ENCODE data around the gene MVB12B. TPM values are rescaled to one million over a fixed set of nuclear protein-coding genes. Genes with fewer than 3 reads are reported as not detected.

Gene MVB12B
- total and polyA plus RNA-seq, 2 of the 8 experiments (the other 6 are each of a cell fraction or from before 2014, with no cell fraction given) = 2.6 to 5.0 TPM

DNA sequence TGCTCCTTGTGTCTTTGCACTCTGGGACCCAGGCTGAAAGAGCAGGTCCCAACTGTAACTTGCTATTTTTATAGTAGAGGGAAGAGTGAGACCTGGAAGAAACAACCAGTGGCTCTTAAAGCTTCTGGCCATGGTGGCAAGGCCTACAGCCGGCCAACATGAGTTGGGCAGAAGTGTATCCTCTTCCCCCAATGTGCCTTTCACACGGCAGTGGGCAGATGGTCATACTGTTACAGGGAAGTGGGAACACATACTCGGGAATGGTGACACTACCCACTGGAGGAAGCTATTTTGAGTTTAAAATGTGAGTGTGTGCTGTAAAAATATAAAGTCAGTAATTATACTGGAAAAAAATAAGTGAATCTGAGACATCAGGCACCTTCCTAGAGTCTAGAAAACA, 116.0 kb downstream of the MVB12B start:
- H2BK12ac ChIP-seq (ENCODE audit: low read depth, low read length) = no peak overlapping the region
- no peak overlapping the region for H4K5ac ChIP-seq (ENCODE audit: insufficient read length, low read depth, low read length)
- no peak overlapping the region for H4K91ac ChIP-seq (replicated peaks; ENCODE audit: insufficient read length, low read length)
- no peak for DNase-seq (ENCODE audit: low read depth in 1 of 2, low spot score in 2 of 2)
- H3K4ac ChIP-seq (replicated peaks; ENCODE audit: insufficient read length, low read depth, low read length) = no peak overlapping the region
- H2BK120ac ChIP-seq (replicated peaks; ENCODE audit: low read depth, low read length) = no peak overlapping the region
- H2BK5ac ChIP-seq (ENCODE audit: low read depth, low read length) = no peak overlapping the region
- H3K18ac ChIP-seq (ENCODE audit: extremely low read depth, low read length) = no peak overlapping the region
- no peaks in the 10 kb centered on the region for H3K79me1 ChIP-seq (ENCODE audit: low read depth, low read length)
- H3K27ac ChIP-seq (ENCODE audit: low read depth, low read length) = no peak overlapping the region
- ChIA-PET POLR2A (ENCODE audit: partially characterized antibody) (interaction anchor here (1.2 kb wide), 1 partner anchor 100 kb away, joined by 3 read pairs; no protein-coding TSS in a partner anchor), CTCF (ENCODE audit: partially characterized antibody) (interaction anchor here (1.0 to 2.3 kb wide), 6 partner anchors 10 to 121 kb away, joined by 3 to 11 read pairs (median 5); no protein-coding TSS in a partner anchor)
- H3K4me2 ChIP-seq (ENCODE audit: insufficient read depth in 1 of 2, low read depth in 2 of 2, low read length in 2 of 2) = no peak overlapping the region
- TF ChIP-seq, protein P1, sequence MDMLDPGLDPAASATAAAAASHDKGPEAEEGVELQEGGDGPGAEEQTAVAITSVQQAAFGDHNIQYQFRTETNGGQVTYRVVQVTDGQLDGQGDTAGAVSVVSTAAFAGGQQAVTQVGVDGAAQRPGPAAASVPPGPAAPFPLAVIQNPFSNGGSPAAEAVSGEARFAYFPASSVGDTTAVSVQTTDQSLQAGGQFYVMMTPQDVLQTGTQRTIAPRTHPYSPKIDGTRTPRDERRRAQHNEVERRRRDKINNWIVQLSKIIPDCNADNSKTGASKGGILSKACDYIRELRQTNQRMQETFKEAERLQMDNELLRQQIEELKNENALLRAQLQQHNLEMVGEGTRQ (IDR thresholded peaks at IDR 0.05; ENCODE audit: low read length) = no peak
- TF ChIP-seq TBP (IDR thresholded peaks at IDR 0.05; ENCODE audit: low read depth, low read length) (no peak), CHD2 (IDR thresholded peaks at IDR 0.05; ENCODE audit: low read length) (no peak), RBBP5 (IDR thresholded peaks at IDR 0.05; ENCODE audit: borderline replicate concordance, low read depth, low read length) (no peak), EP300 (IDR thresholded peaks at IDR 0.05; ENCODE audit: borderline replicate concordance in 1 of 2, low read depth in 2 of 2, low read length in 2 of 2) (no peak), CREB1 (IDR thresholded peaks at IDR 0.05) (no peak), EGR1 (IDR thresholded peaks at IDR 0.05; ENCODE audit: borderline replicate concordance, low read depth, low read length) (no peak), SAP30 (IDR thresholded peaks at IDR 0.05; ENCODE audit: insufficient read depth, insufficient replicate concordance, low read length) (no peak), YY1 (IDR thresholded peaks at IDR 0.05; ENCODE audit: low read depth, low read length) (no peak)
- TF ChIP-seq, protein P2, sequence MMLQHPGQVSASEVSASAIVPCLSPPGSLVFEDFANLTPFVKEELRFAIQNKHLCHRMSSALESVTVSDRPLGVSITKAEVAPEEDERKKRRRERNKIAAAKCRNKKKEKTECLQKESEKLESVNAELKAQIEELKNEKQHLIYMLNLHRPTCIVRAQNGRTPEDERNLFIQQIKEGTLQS (IDR thresholded peaks at IDR 0.05; ENCODE audit: insufficient read depth, low read depth, low read length) = no peak
- H4K8ac ChIP-seq (ENCODE audit: extremely low read depth, insufficient read depth, low read length) = no peak overlapping the region
- no peaks in the 10 kb centered on the region for H4K20me1 ChIP-seq (replicated peaks in 1 of 2; ENCODE audit: control insufficient read depth in 1 of 2, insufficient read depth in 2 of 2, low read length in 2 of 2)
- no peaks in the 10 kb centered on the region for H3K23me2 ChIP-seq (ENCODE audit: low read depth, low read length)
- no peak overlapping the region for H3K56ac ChIP-seq (replicated peaks; ENCODE audit: insufficient read length, low read depth, low read length)
- no peak overlapping the region for H2AFZ ChIP-seq (ENCODE audit: low read length)
- no peaks in the 10 kb centered on the region for H3K9me3 ChIP-seq (ENCODE audit: insufficient read depth in 2 of 2, low read depth in 1 of 2, low read length in 1 of 2)
- H2AK5ac ChIP-seq (ENCODE audit: low read depth, low read length) = no peak overlapping the region
- no peaks in the 10 kb centered on the region for H3K79me2 ChIP-seq (ENCODE audit: control insufficient read depth in 1 of 2, insufficient read depth in 2 of 2, low read length in 2 of 2)
- no peak overlapping the region for H3K23ac ChIP-seq (ENCODE audit: insufficient read length)
- H2BK20ac ChIP-seq (ENCODE audit: low read length) = no peak overlapping the region
- H3K4me3 ChIP-seq (ENCODE audit: extremely low read depth in 1 of 4, insufficient read depth in 2 of 4, low read depth in 3 of 4, low read length in 4 of 4) = no peak overlapping the region
- no peak overlapping the region for H3K14ac ChIP-seq (ENCODE audit: insufficient read length)
- no peaks in the 10 kb centered on the region for H3K36me3 ChIP-seq (ENCODE audit: control insufficient read depth in 2 of 4, insufficient read depth in 4 of 4, low read length in 3 of 4)
- no peak overlapping the region for H3K9ac ChIP-seq (replicated peaks in 1 of 4; ENCODE audit: extremely low read depth in 1 of 4, low read depth in 3 of 4, low read length in 3 of 4)
- FAIRE-seq = no peak
- H3K27me3 ChIP-seq (replicated peaks in 1 of 4; ENCODE audit: control insufficient read depth in 3 of 4, extremely low read depth in 1 of 4, insufficient read depth in 3 of 4, low read length in 3 of 4) = no peaks in the 10 kb centered on the region
- H3K4me1 ChIP-seq (replicated peaks in 1 of 4; ENCODE audit: control insufficient read depth in 3 of 4, insufficient read depth in 4 of 4, low read length in 3 of 4) = 0 out of 7 replicates have a peak, but pooled peaks cover 0 to 3% (median 0%) of the 10 kb centered on the region in 4 experiments
- no peak overlapping the region for H2BK15ac ChIP-seq (ENCODE audit: low read length)
- 90% methylated on average over 3 of the region's 3 CpGs; no CpG with 5 or more reads in 1 of the 2 experiments for WGBS, 2 experiments (ENCODE audit: extremely low coverage in 1 of 2, insufficient coverage in 1 of 2, insufficient read length in 1 of 2, insufficient replicate concordance in 2 of 2, low coverage in 1 of 2, low lambda C conversion rate in 2 of 2, missing lambda C conversion rate in 1 of 2)
